Left lobe of liver (tissue), 2 donors: Measurements from ENCODE around the gene TIMM10. TPM values are rescaled to one million over a fixed set of nuclear protein-coding genes. Genes with fewer than 3 reads are reported as not detected.
"Not testable (repeated sequence)": the region's sequence is repeated elsewhere in the genome, so short reads cannot be mapped to it uniquely, and the experiment has no call there.

Experiments
- ATAC-seq: fragments of 200-7000 bp; cut with Tn5 transposase; one replicate; pipeline ENCODE4 v1.9.1; 2020; ENCODE audit warnings: mild to moderate bottlenecking, moderate library complexity
- DNase-seq: peaks from one replicate; pipeline ENCODE4 v3.0.0-alpha.2; 2020; ENCODE audit warnings: low spot score
- total RNA-seq: library from RNA; stranded (reverse); gene quantifications from one replicate; pipeline ENCODE4 v1.2.1, GENCODE V29; 2021
- donor health status: DM: no; HTN: no; CAD: no; lungs with moderate emphysema.
- donor health status: DM: no; HTN: yes; CAD: no.

TIMM10 gene
- total RNA-seq, 1 donor from 2014 or later = 39.3 TPM

- DNase-seq (no peak), ATAC-seq (no peak)
Observed at GRCh38 chr11:57542582-57542981, 12.0 kb upstream of the TIMM10 start.

GRCh38 chr11:57541169-57541568 lies 10.6 kb upstream of the TIMM10 start:
- DNase-seq (no peak), ATAC-seq (no peak)

- DNase-seq (no peak), ATAC-seq (no peak)
Observed at GRCh38 chr11:57539342-57539741, 8.8 kb upstream of the TIMM10 start.

- ATAC-seq = no peak
- no peak for DNase-seq
Observed at GRCh38 chr11:57536947-57537619, 6.5 kb upstream of the TIMM10 start, which contains the start of gene SMTNL1. TSS of gene SMTNL1 (plus strand) at chr11:57537595. CDS start at chr11:57542643, 5,048 bp downstream.

GRCh38 chr11:57534449-57534848 lies 3.9 kb upstream of the TIMM10 start:
- ATAC-seq = not testable (repeated sequence)

GRCh38 chr11:57530215-57530595 lies 349 bp downstream of the TIMM10 start:
- peak; percentile 49 for DNase-seq
- peak; percentile 5 for ATAC-seq

More at GRCh38 chr11:57534449-57534848, 3.9 kb upstream of the TIMM10 start:
- not testable (repeated sequence) for DNase-seq

- DNase-seq (no peak), ATAC-seq (no peak)
Observed at GRCh38 chr11:57529012-57529411, 1.5 kb downstream of the TIMM10 start.

- DNase-seq (peak; percentile 72), ATAC-seq (peak; percentile 58)
Observed at GRCh38 chr11:57527056-57527631, 3.4 kb downstream of the TIMM10 start.

- ATAC-seq (no peak), DNase-seq (no peak)
Observed at GRCh38 chr11:57523419-57523818, 7.1 kb downstream of the TIMM10 start.

- ATAC-seq (no peak), DNase-seq (no peak)
Observed at GRCh38 chr11:57521116-57521515, 9.4 kb downstream of the TIMM10 start.

GRCh38 chr11:57516061-57516443 lies 14.5 kb downstream of the TIMM10 start:
- ATAC-seq (no peak), DNase-seq (no peak)

GRCh38 chr11:57515332-57516060 lies 15.1 kb downstream of the TIMM10 start, which contains the start of gene SLC43A1:
TSS of gene SLC43A1 (minus strand) at chr11:57515702. CDS start at chr11:57514111, 1,591 bp downstream.
- DNase-seq = peak; percentile 87
- ATAC-seq = peak; percentile 82

- ATAC-seq (peak; percentile 86), DNase-seq (peak; percentile 88)
Observed at GRCh38 chr11:57514538-57515331, 15.8 kb downstream of the TIMM10 start.

GRCh38 chr11:57513911-57514537 lies 16.5 kb downstream of the TIMM10 start:
- DNase-seq = peak; percentile 59
- ATAC-seq = peak; percentile 50

- DNase-seq (no peak), ATAC-seq (no peak)
Observed at GRCh38 chr11:57513452-57513795, 17.1 kb downstream of the TIMM10 start.

- DNase-seq (no peak), ATAC-seq (no peak)
Observed at GRCh38 chr11:57512646-57513451, 17.7 kb downstream of the TIMM10 start.

GRCh38 chr11:57511741-57512430 lies 18.7 kb downstream of the TIMM10 start:
- no peak for DNase-seq
- no peak for ATAC-seq

GRCh38 chr11:57508341-57509170 lies 22.0 kb downstream of the TIMM10 start:
- peak; percentile 56 for ATAC-seq
- DNase-seq = no peak
